GM19099 (cell line): Measurements from ENCODE around the gene ABCA10.

ENCODE experiments used
- POLR2A ChIP-seq: IDR thresholded peaks from 3 replicates; pipeline ENCODE4 v1.6.1; 2011; ENCODE audit warnings: low read depth; ENCODE audit not compliant: insufficient read length; ENCODE audit errors: extremely low read depth

Gene ABCA10

GRCh38 chr17:69228576-69228975 lies at the start of gene ABCA10:
Gene ABCA10 (minus strand): TSS chr17:69228824. CDS start chr17:69225358, 3,466 bp downstream.
- no peak for TF ChIP-seq POLR2A

- no peak for TF ChIP-seq POLR2A
Observed at GRCh38 chr17:69275751-69276150, 47.1 kb upstream of the ABCA10 start.

- TF ChIP-seq POLR2A = no peak
Observed at GRCh38 chr17:69271023-69271422, 42.4 kb upstream of the ABCA10 start.

GRCh38 chr17:69269131-69269998 lies 40.7 kb upstream of the ABCA10 start:
- no peak for TF ChIP-seq POLR2A

- TF ChIP-seq POLR2A = no peak
Observed at GRCh38 chr17:69268543-69269014, 40.0 kb upstream of the ABCA10 start.

- no peak for TF ChIP-seq POLR2A
Observed at GRCh38 chr17:69267219-69267618, 38.6 kb upstream of the ABCA10 start.

- TF ChIP-seq POLR2A = no peak
Observed at GRCh38 chr17:69265873-69266272, 37.2 kb upstream of the ABCA10 start.

- TF ChIP-seq POLR2A = no peak
Observed at GRCh38 chr17:69254187-69254586, 25.6 kb upstream of the ABCA10 start.

- TF ChIP-seq POLR2A = no peak
Observed at GRCh38 chr17:69250641-69251040, 22.0 kb upstream of the ABCA10 start.

- no peak for TF ChIP-seq POLR2A
Observed at GRCh38 chr17:69246726-69247375, 18.2 kb upstream of the ABCA10 start.

GRCh38 chr17:69246202-69246601 lies 17.6 kb upstream of the ABCA10 start:
- TF ChIP-seq POLR2A = no peak

- TF ChIP-seq POLR2A = no peak
Observed at GRCh38 chr17:69245617-69246016, 17.0 kb upstream of the ABCA10 start.

- TF ChIP-seq POLR2A = no peak
Observed at GRCh38 chr17:69239611-69240600, 11.3 kb upstream of the ABCA10 start.

GRCh38 chr17:69236946-69237345 lies 8.3 kb upstream of the ABCA10 start:
- no peak for TF ChIP-seq POLR2A

GRCh38 chr17:69236464-69236863 lies 7.8 kb upstream of the ABCA10 start:
- TF ChIP-seq POLR2A = no peak
